ENCODE measurements around the gene PACRG. TPM values are rescaled to one million over a fixed set of nuclear protein-coding genes. Genes with fewer than 3 reads are reported as not detected.

PACRG gene
- polyA plus RNA-seq, 3 donors = not detected

GRCh38 chr6:162863821-162864220, 136.0 kb downstream of the PACRG start:
- Histone ChIP-seq H3K27ac (ENCODE audit: low read depth in 1 of 2, low read length in 2 of 2) (no peak overlapping the region), H3K36me3 (replicated peaks in 1 of 2; ENCODE audit: control insufficient read depth in 1 of 2, insufficient read depth in 2 of 2, low read length in 2 of 2) (no peaks in the 10 kb centered on the region), H3K4me3 (replicated peaks in 1 of 3; ENCODE audit: low read depth in 2 of 3, low read length in 3 of 3) (no peak overlapping the region), H4K20me1 (ENCODE audit: insufficient read depth, low read length) (no peaks in the 10 kb centered on the region), H3K4me2 (replicated peaks; ENCODE audit: extremely low read depth, low read length, poor library complexity, severe bottlenecking) (no peak overlapping the region), H3K27me3 (ENCODE audit: control insufficient read depth in 2 of 2, insufficient read depth in 2 of 2, low read length in 2 of 2) (no peaks in the 10 kb centered on the region), H3K79me2 (ENCODE audit: insufficient read depth, low read length) (no peaks in the 10 kb centered on the region), H3K9me3 (replicated peaks in 1 of 2; ENCODE audit: control insufficient read depth in 1 of 2, insufficient read depth in 1 of 2, low read length in 2 of 2) (peaks cover 0 to 7% of the 10 kb centered on the region in 2 donors), H3K9ac (ENCODE audit: insufficient read depth, low read length, poor library complexity, severe bottlenecking) (no peak overlapping the region), H2AFZ (ENCODE audit: insufficient read depth, low read depth, low read length, poor library complexity, severe bottlenecking) (no peak overlapping the region), H3K4me1 (ENCODE audit: control insufficient read depth in 1 of 2, insufficient read depth in 2 of 2, low read length in 2 of 2) (no peaks in the 10 kb centered on the region)
- Mint-ChIP-seq H3K4me3 (no peak overlapping the region), H3K27ac (peak overlapping the region in 1 of 7 donors; percentile 70), H3K4me1 (no peaks in the 10 kb centered on the region), H3K27me3 (ENCODE audit: low read depth in 3 of 3) (peaks cover 0 to 3% (median 0%) of the 10 kb centered on the region in 3 donors), H3K36me3 (no peaks in the 10 kb centered on the region), H3K9me3 (peaks cover 0 to 8% (median 2%) of the 10 kb centered on the region in 7 donors)
- TF ChIP-seq, protein P1, sequence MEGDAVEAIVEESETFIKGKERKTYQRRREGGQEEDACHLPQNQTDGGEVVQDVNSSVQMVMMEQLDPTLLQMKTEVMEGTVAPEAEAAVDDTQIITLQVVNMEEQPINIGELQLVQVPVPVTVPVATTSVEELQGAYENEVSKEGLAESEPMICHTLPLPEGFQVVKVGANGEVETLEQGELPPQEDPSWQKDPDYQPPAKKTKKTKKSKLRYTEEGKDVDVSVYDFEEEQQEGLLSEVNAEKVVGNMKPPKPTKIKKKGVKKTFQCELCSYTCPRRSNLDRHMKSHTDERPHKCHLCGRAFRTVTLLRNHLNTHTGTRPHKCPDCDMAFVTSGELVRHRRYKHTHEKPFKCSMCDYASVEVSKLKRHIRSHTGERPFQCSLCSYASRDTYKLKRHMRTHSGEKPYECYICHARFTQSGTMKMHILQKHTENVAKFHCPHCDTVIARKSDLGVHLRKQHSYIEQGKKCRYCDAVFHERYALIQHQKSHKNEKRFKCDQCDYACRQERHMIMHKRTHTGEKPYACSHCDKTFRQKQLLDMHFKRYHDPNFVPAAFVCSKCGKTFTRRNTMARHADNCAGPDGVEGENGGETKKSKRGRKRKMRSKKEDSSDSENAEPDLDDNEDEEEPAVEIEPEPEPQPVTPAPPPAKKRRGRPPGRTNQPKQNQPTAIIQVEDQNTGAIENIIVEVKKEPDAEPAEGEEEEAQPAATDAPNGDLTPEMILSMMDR (IDR thresholded peaks at IDR 0.05) = no peak
- no CpG with 5 or more reads among the region's 1 CpG for WGBS (ENCODE audit: insufficient coverage)
- intact Hi-C loops (cut with micrococcal nuclease) = no loop called here
- DNase-seq = no peak

DNA sequence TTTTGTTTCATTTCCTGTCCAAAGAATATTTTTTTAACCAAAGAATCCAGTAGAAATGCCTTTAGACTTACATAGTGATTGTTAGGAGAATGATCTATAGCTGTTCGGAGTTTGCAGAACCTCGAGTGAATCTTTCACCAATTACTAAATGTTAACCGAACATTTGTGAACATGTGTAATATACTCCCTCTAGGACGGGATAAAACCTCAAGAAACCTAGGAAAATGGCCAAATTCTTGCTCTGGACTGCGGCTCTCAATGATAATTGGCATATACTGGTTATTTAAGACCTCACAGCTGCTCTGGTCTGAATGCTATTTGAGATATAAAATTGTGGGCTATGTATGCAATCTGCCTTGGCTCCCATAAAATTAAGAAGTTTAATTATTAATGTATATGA, 137.1 kb downstream of the PACRG start:
- no peak overlapping the region for H3K27ac Mint-ChIP-seq
- no peaks in the 10 kb centered on the region for H3K4me1 Mint-ChIP-seq
- H3K4me3 ChIP-seq (replicated peaks in 1 of 3; ENCODE audit: low read depth in 2 of 3, low read length in 3 of 3) = no peak overlapping the region
- no peaks in the 10 kb centered on the region for H3K27me3 ChIP-seq (ENCODE audit: control insufficient read depth in 2 of 2, insufficient read depth in 2 of 2, low read length in 2 of 2)
- H3K4me2 ChIP-seq (replicated peaks; ENCODE audit: extremely low read depth, low read length, poor library complexity, severe bottlenecking) = no peak overlapping the region
- no peaks in the 10 kb centered on the region for H3K36me3 Mint-ChIP-seq
- H3K27ac ChIP-seq (ENCODE audit: low read depth in 1 of 2, low read length in 2 of 2) = no peak overlapping the region
- no peak overlapping the region for H3K9ac ChIP-seq (ENCODE audit: insufficient read depth, low read length, poor library complexity, severe bottlenecking)
- H3K27me3 Mint-ChIP-seq (ENCODE audit: low read depth in 3 of 3) = peaks cover 0 to 3% (median 0%) of the 10 kb centered on the region in 3 donors
- H3K4me3 Mint-ChIP-seq = no peak overlapping the region
- no peak for DNase-seq
- H3K9me3 ChIP-seq (replicated peaks in 1 of 2; ENCODE audit: control insufficient read depth in 1 of 2, insufficient read depth in 1 of 2, low read length in 2 of 2) = peaks cover 0 to 7% of the 10 kb centered on the region in 2 donors
- no peak overlapping the region for H2AFZ ChIP-seq (ENCODE audit: insufficient read depth, low read depth, low read length, poor library complexity, severe bottlenecking)
- TF ChIP-seq, protein P1 (IDR thresholded peaks at IDR 0.05) = no peak
- H3K4me1 ChIP-seq (ENCODE audit: control insufficient read depth in 1 of 2, insufficient read depth in 2 of 2, low read length in 2 of 2) = no peaks in the 10 kb centered on the region
- H4K20me1 ChIP-seq (ENCODE audit: insufficient read depth, low read length) = no peaks in the 10 kb centered on the region
- intact Hi-C loops (cut with micrococcal nuclease) = no loop called here
- no peaks in the 10 kb centered on the region for H3K79me2 ChIP-seq (ENCODE audit: insufficient read depth, low read length)
- no peaks in the 10 kb centered on the region for H3K36me3 ChIP-seq (replicated peaks in 1 of 2; ENCODE audit: control insufficient read depth in 1 of 2, insufficient read depth in 2 of 2, low read length in 2 of 2)
- peaks cover 0 to 8% (median 2%) of the 10 kb centered on the region in 7 donors for H3K9me3 Mint-ChIP-seq
- whole genome bisulfite sequencing (ENCODE audit: insufficient coverage) = 80% methylated on average over 1 of the region's 5 CpGs
